ENCODE results near the gene S100PBP.
A peak's percentile ranks its signal among the peaks of the same experiment; 100 is the strongest.
"Not testable (repeated sequence)": the region's sequence is repeated elsewhere in the genome, so short reads cannot be mapped to it uniquely, and the experiment has no call there.

The S100PBP gene

GRCh38 chr1:32784817-32785216 lies 32.6 kb upstream of the S100PBP start:
- no peak for TF ChIP-seq CTCF (conservative IDR thresholded peaks at IDR 0.05; ENCODE audit: control insufficient read depth, insufficient read depth, low read depth, low read length)
- DNase-seq (ENCODE audit: low read depth), result no peak
- no peak overlapping the region for H3K4me3 ChIP-seq (ENCODE audit: control insufficient read depth, low read depth, low read length)

GRCh38 chr1:32786856-32787255 lies 30.6 kb upstream of the S100PBP start:
- peak; percentile 61 for DNase-seq (ENCODE audit: low read depth)
- no peak overlapping the region for H3K4me3 ChIP-seq (ENCODE audit: control insufficient read depth, low read depth, low read length)
- TF ChIP-seq CTCF (conservative IDR thresholded peaks at IDR 0.05; ENCODE audit: control insufficient read depth, insufficient read depth, low read depth, low read length), result peak; percentile 42

GRCh38 chr1:32789356-32789755 lies 28.1 kb upstream of the S100PBP start:
- peak; percentile 95 for DNase-seq (ENCODE audit: low read depth)
- not testable (repeated sequence) for H3K4me3 ChIP-seq (ENCODE audit: control insufficient read depth, low read depth, low read length)

GRCh38 chr1:32791881-32792280 lies 25.6 kb upstream of the S100PBP start:
- DNase-seq (ENCODE audit: low read depth), result peak; percentile 72
- no peak for TF ChIP-seq CTCF (conservative IDR thresholded peaks at IDR 0.05; ENCODE audit: control insufficient read depth, insufficient read depth, low read depth, low read length)
- H3K4me3 ChIP-seq (ENCODE audit: control insufficient read depth, low read depth, low read length), result no peak overlapping the region

- DNase-seq (ENCODE audit: low read depth), result peak; percentile 65
- not testable (repeated sequence) for H3K4me3 ChIP-seq (ENCODE audit: control insufficient read depth, low read depth, low read length)
Measured at GRCh38 chr1:32795763-32796162, 21.7 kb upstream of the S100PBP start.

GRCh38 chr1:32797456-32797855 lies 20.0 kb upstream of the S100PBP start:
- DNase-seq (ENCODE audit: low read depth), result no peak

GRCh38 chr1:32798191-32798590 lies 19.3 kb upstream of the S100PBP start:
- H3K4me3 ChIP-seq (ENCODE audit: control insufficient read depth, low read depth, low read length), result no peak overlapping the region
- no peak for TF ChIP-seq CTCF (conservative IDR thresholded peaks at IDR 0.05; ENCODE audit: control insufficient read depth, insufficient read depth, low read depth, low read length)
- no peak for DNase-seq (ENCODE audit: low read depth)

More at GRCh38 chr1:32797456-32797855, 20.0 kb upstream of the S100PBP start:
- H3K4me3 ChIP-seq (ENCODE audit: control insufficient read depth, low read depth, low read length), result no peak overlapping the region
- no peak for TF ChIP-seq CTCF (conservative IDR thresholded peaks at IDR 0.05; ENCODE audit: control insufficient read depth, insufficient read depth, low read depth, low read length)

GRCh38 chr1:32798679-32799416 lies 18.6 kb upstream of the S100PBP start:
- TF ChIP-seq CTCF (conservative IDR thresholded peaks at IDR 0.05; ENCODE audit: control insufficient read depth, insufficient read depth, low read depth, low read length), result no peak
- DNase-seq (ENCODE audit: low read depth), result no peak
- no peak overlapping the region for H3K4me3 ChIP-seq (ENCODE audit: control insufficient read depth, low read depth, low read length)
